HAP-1 (cell line): ENCODE measurements around the gene SUSD6.

Source experiments
- DNase-seq, 2 experiments: peaks; one replicate each; pipeline ENCODE4 v3.0.0-alpha.2; 2016 to 2020; ENCODE audit warnings: low spot score in 2 of 2
- H3K27me3 ChIP-seq: fragments of 250-450 bp; sonication (Bioruptor Pico); 2 replicates; pipeline ENCODE4 v1.5.1; 2020; ENCODE audit warnings: low read depth, mild to moderate bottlenecking, moderate library complexity
- H3K36me3 ChIP-seq: fragments of 250-450 bp; sonication (Bioruptor Pico); replicated peaks from 2 replicates; pipeline ENCODE4 v1.5.1; 2020; ENCODE audit warnings: mild to moderate bottlenecking
- H3K4me1 ChIP-seq: fragments of 250-450 bp; sonication (Bioruptor Pico); 2 replicates; pipeline ENCODE4 v1.5.1; 2020; ENCODE audit warnings: mild to moderate bottlenecking
- H3K4me3 ChIP-seq: fragments of 250-450 bp; sonication (Bioruptor Pico); 2 replicates; pipeline ENCODE4 v1.5.1; 2020; ENCODE audit warnings: mild to moderate bottlenecking, moderate library complexity
- H3K9me3 ChIP-seq: fragments of 250-450 bp; sonication (Bioruptor Pico); 2 replicates; pipeline ENCODE4 v1.5.1; 2020; ENCODE audit warnings: mild to moderate bottlenecking, moderate library complexity
- in situ Hi-C: fragments of 300-500 bp; cut with MboI; formaldehyde crosslinking; loops from 3 replicates; pipeline ENCODE4 v1.14.3; 2020; ENCODE audit warnings: low sequenced_read_pairs, inconsistent platforms, mixed read lengths

SUSD6 gene

DNA sequence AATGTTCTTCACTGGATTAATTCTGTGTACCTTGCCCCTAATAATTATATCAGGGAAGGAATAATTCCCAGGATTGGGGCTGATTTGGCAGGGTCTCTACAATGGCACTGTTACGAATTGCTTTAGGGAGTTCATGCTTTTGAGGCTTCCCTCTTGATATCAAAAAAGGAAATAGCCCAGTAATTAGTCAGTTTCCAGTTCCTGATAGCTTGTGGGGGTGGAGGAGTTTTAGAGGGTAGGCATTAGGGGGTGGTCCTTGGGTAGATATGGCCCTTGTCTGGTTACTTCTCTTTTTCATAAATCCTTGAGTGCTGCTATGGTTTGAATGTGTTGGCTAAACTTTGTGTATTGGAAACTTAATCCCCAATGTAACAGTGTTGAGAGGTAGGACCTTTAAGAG is 149.4 kb downstream of the SUSD6 start:
- Histone ChIP-seq H3K4me3 (no peak overlapping the region), H3K36me3 (no peaks in the 10 kb centered on the region), H3K4me1 (no peaks in the 10 kb centered on the region), H3K9me3 (no peaks in the 10 kb centered on the region), H3K27me3 (no peaks in the 10 kb centered on the region)
- no peak for DNase-seq
- in situ Hi-C loops, result no loop called here

DNA sequence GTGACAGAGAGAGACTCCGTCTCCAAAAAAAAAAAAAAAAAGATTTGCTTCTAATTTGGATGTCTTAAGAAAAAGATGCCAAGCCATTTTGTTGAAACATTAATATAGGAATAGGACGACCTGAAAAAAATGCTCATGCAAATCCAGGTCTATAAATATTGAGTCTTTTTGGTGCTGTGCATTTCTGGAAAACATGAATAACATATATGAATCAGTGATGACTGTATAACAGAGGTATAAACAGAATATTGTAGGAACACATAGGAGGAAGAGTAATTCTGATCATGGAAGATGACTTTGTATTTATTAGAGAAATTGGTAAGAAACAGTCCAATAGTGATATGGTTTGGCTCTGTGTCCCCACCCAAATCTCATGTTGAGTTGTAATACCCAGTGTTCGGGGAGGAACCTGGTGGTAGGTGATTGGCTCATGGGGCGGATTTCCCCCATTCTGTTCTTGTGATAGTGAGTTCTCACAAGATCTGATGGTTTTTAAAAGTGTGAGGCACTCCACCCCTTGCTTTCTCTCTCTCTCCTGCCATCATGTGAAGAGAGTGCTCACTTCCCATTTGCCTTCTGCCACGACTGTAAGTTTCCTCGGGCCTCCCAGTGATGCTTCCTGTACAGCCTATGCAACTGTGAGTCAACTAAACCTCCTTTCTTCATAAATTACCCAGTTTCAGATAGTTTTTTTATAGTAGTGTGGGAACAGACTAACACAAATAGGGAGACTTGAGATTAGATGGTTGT is 152.5 kb downstream of the SUSD6 start:
- in situ Hi-C loops, result no loop called here
- peaks cover 3% of the 10 kb centered on the region for H3K4me1 ChIP-seq
- no peak overlapping the region for H3K4me3 ChIP-seq

More for the DNA sequence above, 152.5 kb downstream of the SUSD6 start:
- DNase-seq, result no peak
- no peaks in the 10 kb centered on the region for H3K27me3 ChIP-seq
- H3K36me3 ChIP-seq, result peaks cover 18% of the 10 kb centered on the region
- no peaks in the 10 kb centered on the region for H3K9me3 ChIP-seq
